Fibroblast of gingiva (primary cell): ENCODE measurements around the gene ANLN.
"Not testable (repeated sequence)": the region's sequence is repeated elsewhere in the genome, so short reads cannot be mapped to it uniquely, and the experiment has no call there.

ENCODE experiments used
- DNase-seq: peaks from one replicate; pipeline ENCODE4 v3.0.0-alpha.2; 2011; ENCODE audit warnings: low read depth

ANLN gene

GRCh38 chr7:36389371-36390198 lies at the start of gene ANLN:
ANLN (plus strand) TSS chr7:36389862; CDS start chr7:36390027, 165 bp downstream.
- peak; percentile 97 for DNase-seq

GRCh38 chr7:36343548-36343947 lies 46.1 kb upstream of the ANLN start:
- no peak for DNase-seq

- DNase-seq: no peak
Observed at GRCh38 chr7:36344622-36345021, 45.0 kb upstream of the ANLN start.

- DNase-seq: peak; percentile 33
Observed at GRCh38 chr7:36346260-36346831, 43.3 kb upstream of the ANLN start.

GRCh38 chr7:36348256-36348655 lies 41.4 kb upstream of the ANLN start:
- DNase-seq: peak; percentile 77

- no peak for DNase-seq
Observed at GRCh38 chr7:36348771-36349170, 40.9 kb upstream of the ANLN start.

- no peak for DNase-seq
Observed at GRCh38 chr7:36349626-36350025, 40.0 kb upstream of the ANLN start.

- DNase-seq: no peak
Observed at GRCh38 chr7:36355490-36355889, 34.2 kb upstream of the ANLN start.

- no peak for DNase-seq
Observed at GRCh38 chr7:36357054-36357453, 32.6 kb upstream of the ANLN start.

- DNase-seq: no peak
Observed at GRCh38 chr7:36358589-36358988, 31.1 kb upstream of the ANLN start.

- DNase-seq: no peak
Observed at GRCh38 chr7:36360244-36360643, 29.4 kb upstream of the ANLN start.

GRCh38 chr7:36361227-36361626 lies 28.4 kb upstream of the ANLN start:
- no peak for DNase-seq

- DNase-seq: no peak
Observed at GRCh38 chr7:36363515-36363914, 26.1 kb upstream of the ANLN start.

- no peak for DNase-seq
Observed at GRCh38 chr7:36366005-36366717, 23.5 kb upstream of the ANLN start.

GRCh38 chr7:36366718-36367560 lies 22.7 kb upstream of the ANLN start:
- peak; percentile 74 for DNase-seq

- DNase-seq: no peak
Observed at GRCh38 chr7:36367561-36368077, 22.0 kb upstream of the ANLN start.

GRCh38 chr7:36368496-36368895 lies 21.2 kb upstream of the ANLN start:
- DNase-seq: no peak

GRCh38 chr7:36369171-36369570 lies 20.5 kb upstream of the ANLN start:
- DNase-seq: peak; percentile 17

GRCh38 chr7:36370046-36370445 lies 19.6 kb upstream of the ANLN start:
- DNase-seq: no peak

- DNase-seq: no peak
Observed at GRCh38 chr7:36372156-36372555, 17.5 kb upstream of the ANLN start.

GRCh38 chr7:36378555-36378954 lies 11.1 kb upstream of the ANLN start:
- DNase-seq: not testable (repeated sequence)
